Measurements from ENCODE around the gene MCF2L. TPM values are rescaled to one million over a fixed set of nuclear protein-coding genes. Genes with fewer than 3 reads are reported as not detected.
A peak's percentile ranks its signal among the peaks of the same experiment; 100 is the strongest.

Gene MCF2L
- total RNA-seq, 2 donors from 2014 or later: 37.4 to 74.8 TPM

DNA sequence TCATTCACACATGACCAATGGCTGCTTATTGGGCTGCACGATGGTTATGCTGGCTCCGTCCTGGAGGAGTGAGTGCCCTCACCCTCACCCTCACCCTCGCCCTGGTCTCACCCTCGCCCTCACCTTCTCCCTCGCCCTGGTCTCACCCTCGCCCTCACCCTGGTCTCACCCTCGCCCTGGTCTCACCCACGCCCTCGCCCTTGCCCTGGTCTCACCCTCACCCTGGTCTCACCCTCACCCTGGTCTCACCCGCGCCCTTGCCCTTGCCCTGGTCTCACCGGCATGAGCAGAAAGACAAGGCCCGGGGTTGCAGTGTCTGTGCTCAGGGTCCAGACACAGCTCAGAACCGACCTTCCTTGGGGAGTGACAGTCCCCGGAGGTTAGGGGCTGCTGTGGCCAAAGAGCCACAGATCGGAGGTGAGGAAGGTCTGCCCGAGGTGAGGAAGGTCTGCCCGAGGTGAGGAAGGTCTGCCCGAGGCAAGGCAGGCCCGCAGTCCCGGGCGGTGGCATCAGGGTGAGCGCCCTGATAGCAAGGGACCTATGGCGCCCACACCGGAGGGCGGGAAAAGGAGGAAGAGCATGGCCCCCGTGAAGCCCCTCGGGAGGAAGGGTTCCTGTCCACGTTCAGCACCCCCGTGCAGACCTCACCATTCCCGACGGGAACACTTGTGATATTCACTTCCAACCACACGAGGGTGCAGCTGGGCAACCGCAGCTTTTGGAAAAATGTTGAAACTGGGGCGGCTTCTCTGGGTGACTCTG is 65.6 kb downstream of the MCF2L start:
- intact Hi-C loops (cut with DNase I): no loop called here
- no peak overlapping the region for H3K4me3 ChIP-seq
- peaks cover 7% of the 10 kb centered on the region for H3K4me1 ChIP-seq
- DNase-seq (peak; percentile 35 to 56 (median 46)), ATAC-seq (peak; percentile 79)
- TF ChIP-seq POLR2A (IDR thresholded peaks at IDR 0.05): no peak
- TF ChIP-seq, protein P1, sequence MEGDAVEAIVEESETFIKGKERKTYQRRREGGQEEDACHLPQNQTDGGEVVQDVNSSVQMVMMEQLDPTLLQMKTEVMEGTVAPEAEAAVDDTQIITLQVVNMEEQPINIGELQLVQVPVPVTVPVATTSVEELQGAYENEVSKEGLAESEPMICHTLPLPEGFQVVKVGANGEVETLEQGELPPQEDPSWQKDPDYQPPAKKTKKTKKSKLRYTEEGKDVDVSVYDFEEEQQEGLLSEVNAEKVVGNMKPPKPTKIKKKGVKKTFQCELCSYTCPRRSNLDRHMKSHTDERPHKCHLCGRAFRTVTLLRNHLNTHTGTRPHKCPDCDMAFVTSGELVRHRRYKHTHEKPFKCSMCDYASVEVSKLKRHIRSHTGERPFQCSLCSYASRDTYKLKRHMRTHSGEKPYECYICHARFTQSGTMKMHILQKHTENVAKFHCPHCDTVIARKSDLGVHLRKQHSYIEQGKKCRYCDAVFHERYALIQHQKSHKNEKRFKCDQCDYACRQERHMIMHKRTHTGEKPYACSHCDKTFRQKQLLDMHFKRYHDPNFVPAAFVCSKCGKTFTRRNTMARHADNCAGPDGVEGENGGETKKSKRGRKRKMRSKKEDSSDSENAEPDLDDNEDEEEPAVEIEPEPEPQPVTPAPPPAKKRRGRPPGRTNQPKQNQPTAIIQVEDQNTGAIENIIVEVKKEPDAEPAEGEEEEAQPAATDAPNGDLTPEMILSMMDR (IDR thresholded peaks at IDR 0.05): peak in 6 of 7 experiments; percentile 44 to 64 (median 56)
- no peak overlapping the region for H3K27ac ChIP-seq
- no peaks in the 10 kb centered on the region for H3K27me3 ChIP-seq
- 53 to 69% methylated on average over 28 to 35 of the region's 35 CpGs for WGBS, 2 donors
- no peaks in the 10 kb centered on the region for H3K36me3 ChIP-seq (replicated peaks in 1 of 2; ENCODE audit: insufficient read depth in 1 of 2, low read depth in 2 of 2)
- H3K9me3 ChIP-seq: no peaks in the 10 kb centered on the region

- Histone ChIP-seq H3K4me3 (no peak overlapping the region), H3K9me3 (no peaks in the 10 kb centered on the region), H3K36me3 (replicated peaks in 1 of 2; ENCODE audit: insufficient read depth in 1 of 2, low read depth in 2 of 2) (no peaks in the 10 kb centered on the region), H3K4me1 (peaks cover 7% of the 10 kb centered on the region), H3K27ac (no peak overlapping the region), H3K27me3 (no peaks in the 10 kb centered on the region)
- no peak for DNase-seq
- ATAC-seq: peak; percentile 37
- TF ChIP-seq, protein P1 (IDR thresholded peaks at IDR 0.05): no peak
- TF ChIP-seq POLR2A (IDR thresholded peaks at IDR 0.05): no peak
- intact Hi-C loops (cut with DNase I): no loop called here
- WGBS, 2 donors: 56 to 69% methylated on average over 19 to 20 of the region's 20 CpGs
Observed at GRCh38 chr13:113035213-113035800, 66.3 kb downstream of the MCF2L start.

GRCh38 chr13:113036401-113036800 is 67.4 kb downstream of the MCF2L start:
- H3K4me1 ChIP-seq: peaks cover 7% of the 10 kb centered on the region
- H3K4me3 ChIP-seq: no peak overlapping the region
- no peaks in the 10 kb centered on the region for H3K36me3 ChIP-seq (replicated peaks in 1 of 2; ENCODE audit: insufficient read depth in 1 of 2, low read depth in 2 of 2)
- intact Hi-C loops (cut with DNase I): no loop called here
- 93 to 95% methylated on average over 12 to 14 of the region's 14 CpGs for WGBS, 2 donors
- H3K9me3 ChIP-seq: no peaks in the 10 kb centered on the region
- H3K27ac ChIP-seq: no peak overlapping the region
- DNase-seq: no peak
- TF ChIP-seq POLR2A (IDR thresholded peaks at IDR 0.05): no peak
- TF ChIP-seq, protein P1 (IDR thresholded peaks at IDR 0.05): no peak
- no peaks in the 10 kb centered on the region for H3K27me3 ChIP-seq
- no peak for ATAC-seq

DNA sequence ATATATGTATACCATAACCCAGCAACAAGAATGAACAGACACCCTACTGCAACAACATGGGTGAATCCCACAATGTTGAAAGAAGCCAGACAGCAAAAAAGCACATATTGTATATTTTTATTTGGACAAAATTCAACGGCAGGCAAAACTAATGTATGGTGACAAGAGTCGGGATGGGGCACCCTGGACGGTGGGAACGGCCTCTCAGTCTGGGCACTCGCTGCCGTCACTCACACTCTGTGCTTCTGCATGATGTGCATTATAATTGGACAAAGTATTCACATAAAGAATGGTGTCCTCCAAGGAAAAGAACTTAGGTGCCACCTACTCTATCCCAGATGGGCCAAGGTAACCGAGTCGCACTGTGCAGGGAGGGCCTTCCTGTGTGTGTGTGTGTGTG is 71.0 kb downstream of the MCF2L start:
- Histone ChIP-seq H3K9me3 (no peaks in the 10 kb centered on the region), H3K27me3 (no peaks in the 10 kb centered on the region), H3K4me1 (peaks cover 3% of the 10 kb centered on the region), H3K4me3 (no peak overlapping the region), H3K27ac (no peak overlapping the region), H3K36me3 (replicated peaks in 1 of 2; ENCODE audit: insufficient read depth in 1 of 2, low read depth in 2 of 2) (no peaks in the 10 kb centered on the region)
- DNase-seq: no peak
- no peak for ATAC-seq
- intact Hi-C loops (cut with DNase I): no loop called here
- 90 to 93% methylated on average over 8 of the region's 8 CpGs for whole genome bisulfite sequencing, 2 donors
- no peak for TF ChIP-seq POLR2A (IDR thresholded peaks at IDR 0.05)
- TF ChIP-seq, protein P1 (IDR thresholded peaks at IDR 0.05): no peak

Data from body of pancreas (tissue), 4 donors.